SK-N-SH treated with all-trans-retinoic acid at 6 μM for 48 hours (cell line): ENCODE data around the gene ZGLP1.
"Not testable (repeated sequence)": the region's sequence is repeated elsewhere in the genome, so short reads cannot be mapped to it uniquely, and the experiment has no call there.

Experiments used
- ATAC-seq: fragments of 200-7000 bp; cut with Tn5 transposase; 3 replicates; pipeline ENCODE4 v1.9.1; 2020; ENCODE audit warnings: mild to moderate bottlenecking, moderate library complexity
- BACH2 ChIP-seq: fragments of 250-450 bp; sonication (Bioruptor Pico); IDR thresholded peaks from 2 replicates; pipeline ENCODE4 v1.9.0; 2021; ENCODE audit warnings: mild to moderate bottlenecking, borderline replicate concordance
- CREB5 ChIP-seq: fragments of 250-450 bp; sonication (Bioruptor Pico); IDR thresholded peaks from 2 replicates; pipeline ENCODE4 v1.5.1; 2020; ENCODE audit warnings: low read depth, mild to moderate bottlenecking, moderate library complexity
- CSDC2 ChIP-seq: fragments of 250-450 bp; sonication (Bioruptor Pico); IDR thresholded peaks from 2 replicates; pipeline ENCODE4 v1.5.0; 2020; ENCODE audit warnings: mild to moderate bottlenecking, moderate library complexity
- CSRNP3 ChIP-seq: fragments of 250-450 bp; sonication (Bioruptor Pico); IDR thresholded peaks from 2 replicates; pipeline ENCODE4 v1.5.1; 2021; ENCODE audit warnings: mild to moderate bottlenecking, moderate library complexity
- ESRRG ChIP-seq: fragments of 250-450 bp; sonication (Bioruptor Pico); IDR thresholded peaks from 2 replicates; pipeline ENCODE4 v1.6.1; 2021; ENCODE audit warnings: mild to moderate bottlenecking
- GLIS3 ChIP-seq: fragments of 250-450 bp; sonication (Bioruptor Pico); IDR thresholded peaks from 2 replicates; pipeline ENCODE4 v1.5.0; 2020; ENCODE audit warnings: mild to moderate bottlenecking, moderate library complexity
- ISL1 ChIP-seq: fragments of 250-450 bp; sonication (Bioruptor Pico); IDR thresholded peaks from 2 replicates; pipeline ENCODE4 v2.1.2; 2022; ENCODE audit warnings: mild to moderate bottlenecking, moderate library complexity
- OSR1 ChIP-seq: fragments of 250-450 bp; sonication (Bioruptor Pico); IDR thresholded peaks from 2 replicates; pipeline ENCODE4 v1.8.0; 2022; ENCODE audit warnings: moderate library complexity, mild to moderate bottlenecking, inconsistent platforms
- PATZ1 ChIP-seq: fragments of 250-450 bp; sonication (Bioruptor Pico); IDR thresholded peaks from 2 replicates; pipeline ENCODE4 v1.8.0; 2020; ENCODE audit warnings: mild to moderate bottlenecking, moderate library complexity, borderline replicate concordance
- POU6F1 ChIP-seq: fragments of 250-450 bp; sonication (Bioruptor Pico); IDR thresholded peaks from 2 replicates; pipeline ENCODE4 v1.8.0; 2021; ENCODE audit warnings: low read depth, mild to moderate bottlenecking, moderate library complexity, borderline replicate concordance
- PPARA ChIP-seq: fragments of 250-450 bp; sonication (Bioruptor Pico); IDR thresholded peaks from 2 replicates; pipeline ENCODE4 v1.5.0; 2020; ENCODE audit warnings: mild to moderate bottlenecking, borderline replicate concordance
- RARB ChIP-seq: fragments of 250-450 bp; sonication (Bioruptor Pico); IDR thresholded peaks from 2 replicates; pipeline ENCODE4 v1.8.0; 2021; ENCODE audit warnings: mild to moderate bottlenecking, moderate library complexity
- SNAI2 ChIP-seq: fragments of 250-450 bp; sonication (Bioruptor Pico); IDR thresholded peaks from 2 replicates; pipeline ENCODE4 v1.5.0; 2020; ENCODE audit warnings: mild to moderate bottlenecking, moderate library complexity
- TOX ChIP-seq: fragments of 250-450 bp; sonication (Bioruptor Pico); IDR thresholded peaks from 2 replicates; pipeline ENCODE4 v1.8.0; 2021; ENCODE audit warnings: mild to moderate bottlenecking, moderate library complexity, borderline replicate concordance
- TSHZ2 ChIP-seq: fragments of 250-450 bp; sonication (Bioruptor Pico); IDR thresholded peaks from 2 replicates; pipeline ENCODE4 v1.5.0; 2020; ENCODE audit warnings: mild to moderate bottlenecking, moderate library complexity
- ZC3H10 ChIP-seq: fragments of 250-450 bp; sonication (Bioruptor Pico); IDR thresholded peaks from 2 replicates; pipeline ENCODE4 v1.5.1; 2021; ENCODE audit warnings: mild to moderate bottlenecking, moderate library complexity
- ZFP3 ChIP-seq: fragments of 250-450 bp; sonication (Bioruptor Pico); IDR thresholded peaks from 2 replicates; pipeline ENCODE4 v1.5.0; 2020; ENCODE audit warnings: mild to moderate bottlenecking, moderate library complexity
- ZNF565 ChIP-seq: fragments of 450-650 bp; formaldehyde crosslinking; conservative IDR thresholded peaks from 2 replicates; pipeline ENCODE4 v1.5.0; 2020; ENCODE audit warnings: low read depth, mild to moderate bottlenecking, moderate library complexity
- ZNF8 ChIP-seq: fragments of 450-650 bp; formaldehyde crosslinking; IDR thresholded peaks from 2 replicates; pipeline ENCODE4 v1.5.0; 2020; ENCODE audit warnings: mild to moderate bottlenecking, moderate library complexity

ZGLP1 gene

GRCh38 chr19:10338940-10339339 lies 29.3 kb upstream of the ZGLP1 start:
- no peak for ATAC-seq
- TF ChIP-seq ZFP3 (CRISPR knock-in tag), result no peak
- TF ChIP-seq ZC3H10, result no peak
- no peak for TF ChIP-seq TOX (CRISPR knock-in tag)
- TF ChIP-seq OSR1, result no peak
- TF ChIP-seq BACH2 (CRISPR knock-in tag), result no peak
- no peak for TF ChIP-seq ESRRG (CRISPR knock-in tag)
- TF ChIP-seq ISL1, result no peak
- no peak for TF ChIP-seq CSDC2 (CRISPR knock-in tag)
- TF ChIP-seq ZNF8 (CRISPR knock-in tag), result no peak
- no peak for TF ChIP-seq PATZ1 (CRISPR knock-in tag)

GRCh38 chr19:10336725-10337124 lies 27.1 kb upstream of the ZGLP1 start:
- not testable (repeated sequence) for ATAC-seq

- TF ChIP-seq ZC3H10 (no peak), CSRNP3 (no peak), GLIS3 (no peak), ISL1 (no peak), CREB5 (CRISPR knock-in tag) (no peak), PPARA (CRISPR knock-in tag) (no peak), TSHZ2 (CRISPR knock-in tag) (no peak), ZFP3 (CRISPR knock-in tag) (no peak), ESRRG (CRISPR knock-in tag) (no peak), SNAI2 (CRISPR knock-in tag) (no peak), POU6F1 (CRISPR knock-in tag) (no peak)
- no peak for ATAC-seq
These were observed 25.9 kb upstream of the ZGLP1 start for GRCh38 chr19:10335352-10335985.

- TF ChIP-seq GLIS3, result no peak
- no peak for TF ChIP-seq OSR1
- no peak for TF ChIP-seq ZNF565 (CRISPR knock-in tag)
- no peak for TF ChIP-seq RARB (CRISPR knock-in tag)
- peak; percentile 88 for ATAC-seq
These were observed 25.2 kb upstream of the ZGLP1 start for GRCh38 chr19:10334588-10335351.
